Esophagus muscularis mucosa (tissue), 4 donors: ENCODE measurements around the gene CAMTA1.

Experiments
- EP300 ChIP-seq: sonication (generic); formaldehyde crosslinking; IDR thresholded peaks from one replicate; pipeline ENCODE4 v1.6.1; 2017; ENCODE audit warnings: antibody characterized with exemption
- POLR2A ChIP-seq: fragments of 450-650 bp; IDR thresholded peaks from one replicate; pipeline ENCODE4 v1.6.1; 2017; ENCODE audit warnings: antibody characterized with exemption, moderate library complexity, mild to moderate bottlenecking, low read depth
- POLR2AphosphoS5 ChIP-seq, 2 donors: sonication (generic); formaldehyde crosslinking; IDR thresholded peaks; one replicate each; pipeline ENCODE4 v1.6.1; 2017; ENCODE audit warnings: antibody characterized with exemption in 2 of 2
- TF ChIP-seq, protein P1 (sequence below), 3 experiments: fragments of 200-600 bp in 2 of 3; fragments of 450-650 bp in 1 of 3; sonication (generic) in 2 of 3; IDR thresholded peaks; one replicate each; pipeline ENCODE4 v1.5.1; 2017 to 2019; ENCODE audit warnings: antibody characterized with exemption in 3 of 3, mild to moderate bottlenecking in 2 of 3, moderate library complexity in 1 of 3

DNA sequence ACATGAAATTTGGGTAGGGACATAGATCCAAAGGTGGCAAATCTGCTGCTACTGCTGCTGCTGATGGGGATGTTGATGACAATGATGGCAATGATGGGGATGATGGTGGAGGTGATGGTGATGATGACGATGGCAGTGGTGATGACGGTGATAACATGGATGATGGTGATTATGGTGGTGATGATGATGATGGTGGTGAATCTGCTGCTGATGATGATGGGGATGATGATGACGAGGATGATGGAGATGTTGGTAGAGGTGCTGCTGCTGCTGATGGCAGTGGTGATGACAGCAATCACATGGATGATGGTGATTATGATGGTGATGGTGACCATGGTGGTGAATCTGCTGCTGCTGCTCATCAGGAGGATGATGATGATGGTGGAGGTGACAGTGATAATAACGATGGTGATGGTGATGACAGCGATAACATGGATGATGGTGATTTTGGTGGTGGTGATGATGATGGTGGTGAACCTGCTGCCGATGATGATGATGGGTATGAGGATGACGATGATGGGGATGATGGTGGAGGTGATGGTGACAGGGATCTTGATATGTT is 644.9 kb downstream of the CAMTA1 start:
- TF ChIP-seq POLR2A (no peak), POLR2AphosphoS5 (IDR thresholded peaks at IDR 0.05) (no peak), EP300 (no peak)
- TF ChIP-seq, protein P1, sequence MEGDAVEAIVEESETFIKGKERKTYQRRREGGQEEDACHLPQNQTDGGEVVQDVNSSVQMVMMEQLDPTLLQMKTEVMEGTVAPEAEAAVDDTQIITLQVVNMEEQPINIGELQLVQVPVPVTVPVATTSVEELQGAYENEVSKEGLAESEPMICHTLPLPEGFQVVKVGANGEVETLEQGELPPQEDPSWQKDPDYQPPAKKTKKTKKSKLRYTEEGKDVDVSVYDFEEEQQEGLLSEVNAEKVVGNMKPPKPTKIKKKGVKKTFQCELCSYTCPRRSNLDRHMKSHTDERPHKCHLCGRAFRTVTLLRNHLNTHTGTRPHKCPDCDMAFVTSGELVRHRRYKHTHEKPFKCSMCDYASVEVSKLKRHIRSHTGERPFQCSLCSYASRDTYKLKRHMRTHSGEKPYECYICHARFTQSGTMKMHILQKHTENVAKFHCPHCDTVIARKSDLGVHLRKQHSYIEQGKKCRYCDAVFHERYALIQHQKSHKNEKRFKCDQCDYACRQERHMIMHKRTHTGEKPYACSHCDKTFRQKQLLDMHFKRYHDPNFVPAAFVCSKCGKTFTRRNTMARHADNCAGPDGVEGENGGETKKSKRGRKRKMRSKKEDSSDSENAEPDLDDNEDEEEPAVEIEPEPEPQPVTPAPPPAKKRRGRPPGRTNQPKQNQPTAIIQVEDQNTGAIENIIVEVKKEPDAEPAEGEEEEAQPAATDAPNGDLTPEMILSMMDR (IDR thresholded peaks at IDR 0.05): no peak
